Esophagus muscularis mucosa (tissue), 4 donors: ENCODE measurements around the gene LARGE1. TPM values are rescaled to one million over a fixed set of nuclear protein-coding genes. Genes with fewer than 3 reads are reported as not detected.

Source experiments
- DNase-seq: peaks from one replicate; pipeline ENCODE4 v3.0.0-alpha.2; 2017; ENCODE audit errors: extremely low spot score
- H3K27ac ChIP-seq, 4 donors: fragments of 200-600 bp; sonication (generic); replicated peaks in 1 of 4; 1 replicate in 3 of 4; 2 replicates in 1 of 4; pipeline ENCODE4 v1.5.1; 2016 to 2019; ENCODE audit warnings: mild to moderate bottlenecking in 1 of 4
- H3K27me3 ChIP-seq, 4 donors: fragments of 200-600 bp; sonication (generic); one replicate each; pipeline versions ENCODE4 v1.5.1 to v1.6.0; 2016 to 2019
- H3K36me3 ChIP-seq, 4 donors: fragments of 200-600 bp; sonication (generic); one replicate each; pipeline ENCODE4 v1.5.1; 2016 to 2019
- H3K4me1 ChIP-seq, 4 donors: fragments of 200-600 bp; sonication (generic); one replicate each; pipeline ENCODE4 v1.5.1; 2016 to 2019
- H3K4me3 ChIP-seq, 4 donors: fragments of 200-600 bp; sonication (generic); 1 replicate in 2 of 4; 2 replicates in 2 of 4; pipeline ENCODE4 v1.5.1; 2016 to 2019; ENCODE audit warnings: mild to moderate bottlenecking in 4 of 4, moderate library complexity in 1 of 4
- H3K9me3 ChIP-seq, 4 donors: fragments of 200-600 bp; sonication (generic); 1 replicate in 3 of 4; 2 replicates in 1 of 4; pipeline ENCODE4 v1.5.1; 2016 to 2019
- CTCF ChIP-seq, 3 experiments: fragments of 200-600 bp in 2 of 3; fragments of 450-650 bp in 1 of 3; sonication (generic) in 2 of 3; IDR thresholded peaks; one replicate each; pipeline ENCODE4 v1.5.1; 2017 to 2019; ENCODE audit warnings: antibody characterized with exemption in 3 of 3, mild to moderate bottlenecking in 2 of 3, moderate library complexity in 1 of 3
- EP300 ChIP-seq: sonication (generic); formaldehyde crosslinking; IDR thresholded peaks from one replicate; pipeline ENCODE4 v1.6.1; 2017; ENCODE audit warnings: antibody characterized with exemption
- POLR2A ChIP-seq: fragments of 450-650 bp; IDR thresholded peaks from one replicate; pipeline ENCODE4 v1.6.1; 2017; ENCODE audit warnings: antibody characterized with exemption, moderate library complexity, mild to moderate bottlenecking, low read depth
- POLR2AphosphoS5 ChIP-seq, 2 donors: sonication (generic); formaldehyde crosslinking; IDR thresholded peaks; one replicate each; pipeline ENCODE4 v1.6.1; 2017; ENCODE audit warnings: antibody characterized with exemption in 2 of 2
- WGBS: methylation state at CpG from one replicate; pipeline ENCODE4 v1.1.5; 2018; 5-methylcytosine and 5-hydroxymethylcytosine counted together
- intact Hi-C: fragments of 100-400 bp; cut with DNase I; formaldehyde crosslinking; loops from one replicate; pipeline ENCODE4 v1.15.1; 2023
- total RNA-seq, 4 donors: library from RNA; depleted of rRNA; stranded (reverse); fragments of >200 nt; gene quantifications; one replicate each; pipeline versions ENCODE4 v1.1.0 to v1.2.1, GENCODE V29; 2016

The LARGE1 gene
- total RNA-seq, 4 donors from 2014 or later, result 29.9 to 48.4 (median 32.4) TPM

- intact Hi-C loops, result loop anchor here (10.0 kb wide), 1 partner anchor 198 kb away; the partner anchor contains the start of gene LARGE1
- no peaks in the 10 kb centered on the region for H3K27me3 ChIP-seq
- H3K4me3 ChIP-seq, result no peak overlapping the region
- WGBS, result 39% methylated on average over 3 of the region's 3 CpGs
- H3K36me3 ChIP-seq, result no peaks in the 10 kb centered on the region
- H3K4me1 ChIP-seq, result peaks cover 24 to 35% (median 30%) of the 10 kb centered on the region in 4 donors
- peak overlapping the region; percentile 47 to 68 (median 65) for H3K27ac ChIP-seq
- H3K9me3 ChIP-seq, result no peaks in the 10 kb centered on the region
- DNase-seq, result no peak
- TF ChIP-seq EP300, result peak; percentile 35
- TF ChIP-seq POLR2AphosphoS5 (IDR thresholded peaks at IDR 0.05), result peak; percentile 58 to 82
- no peak for TF ChIP-seq CTCF (IDR thresholded peaks at IDR 0.05)
- no peak for TF ChIP-seq POLR2A
These were observed 194.0 kb downstream of the LARGE1 start for GRCh38 chr22:33726294-33726734.

- Histone ChIP-seq H3K9me3 (no peaks in the 10 kb centered on the region), H3K36me3 (no peaks in the 10 kb centered on the region), H3K4me1 (peaks cover 24 to 32% (median 29%) of the 10 kb centered on the region in 4 donors), H3K27ac (no peak overlapping the region), H3K4me3 (no peak overlapping the region), H3K27me3 (no peaks in the 10 kb centered on the region)
- no peak for TF ChIP-seq POLR2A
- no peak for TF ChIP-seq POLR2AphosphoS5 (IDR thresholded peaks at IDR 0.05)
- no peak for TF ChIP-seq CTCF (IDR thresholded peaks at IDR 0.05)
- no peak for TF ChIP-seq EP300
- DNase-seq, result no peak
- intact Hi-C loops, result loop anchor here (10.0 kb wide), 1 partner anchor 201 kb away; the partner anchor contains the start of gene LARGE1
- 76% methylated on average over 11 of the region's 11 CpGs for WGBS
These were observed 196.4 kb downstream of the LARGE1 start for GRCh38 chr22:33723915-33724314.

GRCh38 chr22:33722816-33723215 is 197.5 kb downstream of the LARGE1 start:
- TF ChIP-seq CTCF (IDR thresholded peaks at IDR 0.05), result no peak
- TF ChIP-seq EP300, result no peak
- no peak for TF ChIP-seq POLR2AphosphoS5 (IDR thresholded peaks at IDR 0.05)
- TF ChIP-seq POLR2A, result no peak
- Histone ChIP-seq H3K4me3 (no peak overlapping the region), H3K36me3 (no peaks in the 10 kb centered on the region), H3K9me3 (no peaks in the 10 kb centered on the region), H3K27ac (no peak overlapping the region), H3K4me1 (peaks cover 24 to 31% (median 28%) of the 10 kb centered on the region in 4 donors), H3K27me3 (no peaks in the 10 kb centered on the region)
- WGBS, result 87% methylated on average over 9 of the region's 9 CpGs
- intact Hi-C loops, result loop anchor here (10.0 kb wide), 1 partner anchor 202 kb away; the partner anchor contains the start of gene LARGE1
- DNase-seq, result no peak

GRCh38 chr22:33720166-33720878 is 200.0 kb downstream of the LARGE1 start:
- no peaks in the 10 kb centered on the region for H3K27me3 ChIP-seq
- no peak for DNase-seq
- no peaks in the 10 kb centered on the region for H3K9me3 ChIP-seq
- intact Hi-C loops, result loop anchor here (10.0 kb wide), 1 partner anchor 204 kb away; the partner anchor contains the start of gene LARGE1
- no peaks in the 10 kb centered on the region for H3K36me3 ChIP-seq
- H3K27ac ChIP-seq, result no peak overlapping the region
- no peak overlapping the region for H3K4me3 ChIP-seq
- TF ChIP-seq POLR2A, result no peak
- TF ChIP-seq EP300, result no peak
- TF ChIP-seq CTCF (IDR thresholded peaks at IDR 0.05), result no peak
- no peak for TF ChIP-seq POLR2AphosphoS5 (IDR thresholded peaks at IDR 0.05)
- 94% methylated on average over 9 of the region's 9 CpGs for WGBS
- H3K4me1 ChIP-seq, result peaks cover 5 to 7% (median 6%) of the 10 kb centered on the region in 4 donors
